Large intestine (tissue), 12 donors: Measurements from ENCODE around the gene TMEM128. TPM values are rescaled to one million over a fixed set of nuclear protein-coding genes. Genes with fewer than 3 reads are reported as not detected.

Experiments used
- DNase-seq, 2 donors: peaks; one replicate each; pipeline versions ENCODE4 v3.0.0 to v3.0.0-alpha.2; 2013
- H3K27ac ChIP-seq: one replicate; pipeline ENCODE4 v1.5.1; 2013; ENCODE audit warnings: low read length
- H3K27me3 ChIP-seq: 2 replicates; pipeline ENCODE4 v1.6.1; 2013; ENCODE audit warnings: low read length; ENCODE audit not compliant: control insufficient read depth, insufficient read depth
- H3K36me3 ChIP-seq: 2 replicates; pipeline ENCODE4 v1.6.1; 2013; ENCODE audit warnings: low read length; ENCODE audit not compliant: control insufficient read depth, insufficient read depth
- H3K4me1 ChIP-seq: one replicate; pipeline ENCODE4 v1.6.1; 2013; ENCODE audit warnings: low read length; ENCODE audit not compliant: control insufficient read depth, insufficient read depth
- H3K4me3 ChIP-seq: one replicate; pipeline ENCODE4 v1.5.1; 2013; ENCODE audit warnings: low read length
- H3K9me3 ChIP-seq: one replicate; pipeline ENCODE4 v1.6.1; 2013; ENCODE audit warnings: mild to moderate bottlenecking, low read depth, low read length, moderate library complexity; ENCODE audit not compliant: control insufficient read depth
- WGBS: methylation state at CpG from one replicate; pipeline ENCODE4 v1.1.5; 2013; ENCODE audit warnings: low lambda C conversion rate; ENCODE audit not compliant: insufficient coverage; 5-methylcytosine and 5-hydroxymethylcytosine counted together
- long read RNA-seq, 11 donors: transcript quantifications; one replicate each; lab custom pipeline, GENCODE V29; 2026
- polyA plus RNA-seq: library from polyadenylated mRNA; unstranded; fragments of 120-200 nt; gene quantifications from one replicate; pipeline ENCODE4 v1.2.1, GENCODE V29; 2013

The TMEM128 gene
- 32.3 TPM for polyA plus RNA-seq
- long read RNA-seq, donor 1, transcript TMEM128-202 (5 exons, 1,221 nt): major isoform, 8 of 8 reads
- long read RNA-seq, donor 1, partial matches to known transcripts: 0 of 8 reads
- long read RNA-seq, donor 1, other reads (novel, unspliced or antisense): 0 of 8 reads
- long read RNA-seq, donor 2, transcript TMEM128-202 (5 exons, 1,221 nt): major isoform, 8 of 8 reads
- long read RNA-seq, donor 2, partial matches to known transcripts: 0 of 8 reads
- long read RNA-seq, donor 2, other reads (novel, unspliced or antisense): 0 of 8 reads
- long read RNA-seq, donor 3: 0 reads
- long read RNA-seq, donor 4, partial matches to known transcripts: 0 of 3 reads
- long read RNA-seq, donor 4, other reads (novel, unspliced or antisense): 0 of 3 reads
- long read RNA-seq, donor 5, partial matches to known transcripts: 6 of 11 reads
- long read RNA-seq, donor 5, other reads (novel, unspliced or antisense): 0 of 11 reads
- long read RNA-seq, donor 6, transcript TMEM128-202 (5 exons, 1,221 nt): major isoform, 14 of 29 reads
- long read RNA-seq, donor 6, partial matches to known transcripts: 15 of 29 reads
- long read RNA-seq, donor 6, other reads (novel, unspliced or antisense): 0 of 29 reads
- long read RNA-seq, donor 7, transcript TMEM128-202 (5 exons, 1,221 nt): major isoform, 7 of 14 reads
- long read RNA-seq, donor 7, partial matches to known transcripts: 7 of 14 reads
- long read RNA-seq, donor 7, other reads (novel, unspliced or antisense): 0 of 14 reads
- long read RNA-seq, donor 8, transcript TMEM128-202 (5 exons, 1,221 nt): major isoform, 16 of 33 reads
- long read RNA-seq, donor 8, partial matches to known transcripts: 17 of 33 reads
- long read RNA-seq, donor 8, other reads (novel, unspliced or antisense): 0 of 33 reads
- long read RNA-seq, donor 9, transcript TMEM128-202 (5 exons, 1,221 nt): major isoform, 19 of 19 reads
- long read RNA-seq, donor 9, partial matches to known transcripts: 0 of 19 reads
- long read RNA-seq, donor 9, other reads (novel, unspliced or antisense): 0 of 19 reads
- long read RNA-seq, donor 10, transcript TMEM128-202 (5 exons, 1,221 nt): major isoform, 20 of 21 reads
- long read RNA-seq, donor 10, partial matches to known transcripts: 0 of 21 reads
- long read RNA-seq, donor 10, other reads (novel, unspliced or antisense): 0 of 21 reads
- long read RNA-seq, donor 11, transcript TMEM128-202 (5 exons, 1,221 nt): major isoform, 11 of 17 reads
- long read RNA-seq, donor 11, partial matches to known transcripts: 0 of 17 reads
- long read RNA-seq, donor 11, other reads (novel, unspliced or antisense): 6 of 17 reads

- no peaks in the 10 kb centered on the region for H3K9me3 ChIP-seq
- peaks cover 2% of the 10 kb centered on the region for H3K27me3 ChIP-seq
- peak; percentile 92 to 95 for DNase-seq
- WGBS: 0% methylated on average over 3 of the region's 62 CpGs
- peak within 1 kb of the TSS; percentile 94 for H3K27ac ChIP-seq
- peaks cover 3% of the 10 kb centered on the region for H3K4me1 ChIP-seq
- H3K36me3 ChIP-seq: peaks cover 24% of the 10 kb centered on the region
- H3K4me3 ChIP-seq: peak within 1 kb of the TSS; percentile 72
These were observed at the start of gene TMEM128 for GRCh38 chr4:4248029-4248884. Gene TMEM128, minus strand, starts transcription at chr4:4248223. Its CDS starts 21 bp downstream, at chr4:4248202.

GRCh38 chr4:4296283-4296846 is 48.3 kb upstream of the TMEM128 start:
- peaks cover 9% of the 10 kb centered on the region for H3K36me3 ChIP-seq
- WGBS: 100% methylated on average over 1 of the region's 5 CpGs
- no peaks in the 10 kb centered on the region for H3K4me1 ChIP-seq
- no peaks in the 10 kb centered on the region for H3K27me3 ChIP-seq
- no peak overlapping the region for H3K4me3 ChIP-seq
- DNase-seq: no peak
- H3K27ac ChIP-seq: no peak overlapping the region
- H3K9me3 ChIP-seq: no peaks in the 10 kb centered on the region

GRCh38 chr4:4293279-4293678 is 45.3 kb upstream of the TMEM128 start:
- no peaks in the 10 kb centered on the region for H3K27me3 ChIP-seq
- no peaks in the 10 kb centered on the region for H3K9me3 ChIP-seq
- H3K4me3 ChIP-seq: no peak overlapping the region
- H3K27ac ChIP-seq: no peak overlapping the region
- peaks cover 10% of the 10 kb centered on the region for H3K4me1 ChIP-seq
- WGBS: no CpG with 5 or more reads among the region's 3 CpGs
- DNase-seq: no peak
- no peaks in the 10 kb centered on the region for H3K36me3 ChIP-seq

- H3K9me3 ChIP-seq: no peaks in the 10 kb centered on the region
- H3K27me3 ChIP-seq: no peaks in the 10 kb centered on the region
- peak within 1 kb of the TSS; percentile 84 for H3K27ac ChIP-seq
- no CpG with 5 or more reads among the region's 77 CpGs for WGBS
- peaks cover 6% of the 10 kb centered on the region for H3K36me3 ChIP-seq
- peak within 1 kb of the TSS; percentile 93 for H3K4me3 ChIP-seq
- H3K4me1 ChIP-seq: peaks cover 10% of the 10 kb centered on the region
- DNase-seq: peak; percentile 95 to 96
These were observed 42.2 kb upstream of the TMEM128 start, which contains the start of the genes LYAR and ZBTB49 for GRCh38 chr4:4289941-4290850. Gene LYAR, minus strand, starts transcription at chr4:4290154. Its CDS starts 6,412 bp downstream, at chr4:4283742. Gene ZBTB49, plus strand, starts transcription at chr4:4290251. Its CDS starts 9,695 bp downstream, at chr4:4299946.

GRCh38 chr4:4289597-4289940 is 41.5 kb upstream of the TMEM128 start:
- Histone ChIP-seq H3K27ac (peak overlapping the region; percentile 84), H3K36me3 (peaks cover 11% of the 10 kb centered on the region), H3K4me3 (peak overlapping the region; percentile 93), H3K4me1 (peaks cover 10% of the 10 kb centered on the region), H3K27me3 (no peaks in the 10 kb centered on the region), H3K9me3 (no peaks in the 10 kb centered on the region)
- DNase-seq: peak in 1 of 2 donors; percentile 9
- no CpG with 5 or more reads among the region's 10 CpGs for WGBS

GRCh38 chr4:4289055-4289454 is 41.0 kb upstream of the TMEM128 start:
- Histone ChIP-seq H3K36me3 (peaks cover 11% of the 10 kb centered on the region), H3K27me3 (no peaks in the 10 kb centered on the region), H3K27ac (no peak overlapping the region), H3K4me1 (peaks cover 10% of the 10 kb centered on the region), H3K9me3 (no peaks in the 10 kb centered on the region), H3K4me3 (peak overlapping the region; percentile 93)
- no peak for DNase-seq
- WGBS: 33% methylated on average over 1 of the region's 3 CpGs

- no peaks in the 10 kb centered on the region for H3K9me3 ChIP-seq
- no peak for DNase-seq
- no peak overlapping the region for H3K4me3 ChIP-seq
- H3K36me3 ChIP-seq: peaks cover 13% of the 10 kb centered on the region
- no peak overlapping the region for H3K27ac ChIP-seq
- no peaks in the 10 kb centered on the region for H3K27me3 ChIP-seq
- peaks cover 10% of the 10 kb centered on the region for H3K4me1 ChIP-seq
These were observed 40.1 kb upstream of the TMEM128 start for GRCh38 chr4:4288098-4288497.

GRCh38 chr4:4284827-4285618 is 37.0 kb upstream of the TMEM128 start:
- WGBS: 100% methylated on average over 1 of the region's 11 CpGs
- no peak overlapping the region for H3K27ac ChIP-seq
- H3K4me1 ChIP-seq: peaks cover 10% of the 10 kb centered on the region
- peak; percentile 19 to 46 for DNase-seq
- H3K36me3 ChIP-seq: peaks cover 26% of the 10 kb centered on the region
- no peaks in the 10 kb centered on the region for H3K27me3 ChIP-seq
- H3K9me3 ChIP-seq: no peaks in the 10 kb centered on the region
- no peak overlapping the region for H3K4me3 ChIP-seq
